HepG2 (cell line): ENCODE results near the gene CNTROB. TPM values are rescaled to one million over a fixed set of nuclear protein-coding genes. Genes with fewer than 3 reads are reported as not detected.

Experiments
- ATAC-seq: fragments of 200-7000 bp; cut with Tn5 transposase; 3 replicates; pipeline ENCODE4 v1.9.1; 2020; ENCODE audit warnings: mild to moderate bottlenecking, moderate library complexity
- BruUV-seq: library from RNA; stranded (reverse); fragments of 400-500 nt; replicated peaks from 2 replicates; lab custom pipeline; 2021; lab: Mats Ljungman, UMichigan
- CTCF ChIA-PET: fragments of 300-600 bp; formaldehyde crosslinking; extraction: SDS; loops from one replicate; lab custom pipeline; 2021; ENCODE audit warnings: low total read pairs, inconsistent platforms, low intra/inter-chr PET ratio; lab: Yijun Ruan, JAX
- POLR2A ChIA-PET: fragments of 350-600 bp; sonication (Branson Sonifier 250); formaldehyde crosslinking; loops from one replicate; lab custom pipeline; 2020; ENCODE audit warnings: antibody characterized with exemption, inconsistent platforms; lab: Yijun Ruan, JAX
- DNase-seq: peaks from one replicate; pipeline ENCODE4 v3.0.0-alpha.2; 2015; ENCODE audit warnings: low spot score
- FAIRE-seq: peaks from 3 replicates; lab custom pipeline; 2011; peaks lifted over from hg19 to GRCh38; lab: Jason Lieb, UNC
- H2AFZ ChIP-seq: one replicate; pipeline ENCODE4 v1.6.1; 2011; ENCODE audit warnings: low read length, inconsistent platforms
- H3K27ac ChIP-seq: fragments of 300-600 bp; 3 replicates; pipeline ENCODE4 v1.8.0; 2011; ENCODE audit warnings: mixed run types, mild to moderate bottlenecking, mixed read lengths, low read length, inconsistent platforms; ENCODE audit not compliant: insufficient read depth; ENCODE audit errors: extremely low read length
- H3K27me3 ChIP-seq, 2 experiments: fragments of 200-600 bp in 1 of 2; 2 replicates in 1 of 2; 3 replicates in 1 of 2; pipeline versions ENCODE4 v1.6.0 to v1.8.0; 2011; ENCODE audit warnings: low read length in 2 of 2, mild to moderate bottlenecking in 2 of 2, moderate library complexity in 2 of 2, inconsistent platforms in 1 of 2; ENCODE audit not compliant: insufficient read depth in 2 of 2, control insufficient read depth in 1 of 2
- H3K36me3 ChIP-seq, 2 experiments: fragments of 200-600 bp in 1 of 2; replicated peaks in 1 of 2; 2 replicates in 1 of 2; 3 replicates in 1 of 2; pipeline versions ENCODE4 v1.5.1 to v1.8.0; 2011; ENCODE audit warnings: low read length in 2 of 2, inconsistent platforms in 1 of 2; ENCODE audit not compliant: insufficient read depth in 2 of 2, control insufficient read depth in 1 of 2
- H3K4me1 ChIP-seq: 2 replicates; pipeline ENCODE4 v1.5.1; 2012; ENCODE audit warnings: low read length, inconsistent platforms; ENCODE audit not compliant: insufficient read depth
- H3K4me2 ChIP-seq: 2 replicates; pipeline ENCODE4 v1.6.0; 2011; ENCODE audit warnings: low read depth, low read length, inconsistent platforms
- H3K4me3 ChIP-seq, 3 experiments: fragments of 200-600 bp in 1 of 3; sonication (generic), shearing (Covaris generic) in 1 of 3; replicated peaks in 1 of 3; 2 replicates each; pipeline ENCODE4 v1.5.1; 2011 to 2016; ENCODE audit warnings: low read length in 3 of 3, inconsistent platforms in 2 of 3, low read depth in 2 of 3, mild to moderate bottlenecking in 2 of 3, control low read depth in 1 of 3, mixed read lengths in 1 of 3; ENCODE audit not compliant: insufficient read depth in 1 of 3
- H3K79me2 ChIP-seq: one replicate; pipeline ENCODE4 v1.6.1; 2011; ENCODE audit warnings: low read length, inconsistent platforms; ENCODE audit not compliant: insufficient read depth
- H3K9ac ChIP-seq: 2 replicates; pipeline ENCODE4 v1.6.0; 2011; ENCODE audit warnings: mild to moderate bottlenecking, low read depth, low read length, inconsistent platforms; ENCODE audit not compliant: insufficient read depth
- H3K9me3 ChIP-seq: 2 replicates; pipeline ENCODE4 v1.5.1; 2012; ENCODE audit warnings: mild to moderate bottlenecking, low read length
- H4K20me1 ChIP-seq: 2 replicates; pipeline ENCODE4 v1.6.0; 2011; ENCODE audit warnings: inconsistent platforms, mild to moderate bottlenecking, low read length, moderate library complexity; ENCODE audit not compliant: insufficient read depth
- ELF1 ChIP-seq: sonication (generic); formaldehyde crosslinking; IDR thresholded peaks from 2 replicates; pipeline ENCODE4 v1.4.0; 2020; ENCODE audit warnings: missing genetic modification reagents
- KMT2A ChIP-seq: sonication (generic); formaldehyde crosslinking; IDR thresholded peaks from 2 replicates; pipeline ENCODE4 v1.4.0; 2020; ENCODE audit warnings: missing genetic modification reagents
- MAFG ChIP-seq: sonication (generic); formaldehyde crosslinking; IDR thresholded peaks from 2 replicates; pipeline ENCODE4 v1.5.1; 2020; ENCODE audit warnings: mild to moderate bottlenecking, missing genetic modification reagents
- MTF1 ChIP-seq: sonication (generic); formaldehyde crosslinking; IDR thresholded peaks from 2 replicates; pipeline ENCODE4 v1.5.0; 2020; ENCODE audit warnings: missing genetic modification reagents
- MYNN ChIP-seq: sonication (generic); formaldehyde crosslinking; IDR thresholded peaks from 2 replicates; pipeline ENCODE4 v1.4.0; 2020; ENCODE audit warnings: mild to moderate bottlenecking, low read depth, missing genetic modification reagents
- PCBP2 ChIP-seq: fragments of 200-400 bp; formaldehyde crosslinking; optimal IDR thresholded peaks from 2 replicates; pipeline ENCODE3; 2018; ENCODE audit warnings: low read length, low read depth; ENCODE audit not compliant: poor library complexity, severe bottlenecking
- ZNF3 ChIP-seq: IDR thresholded peaks from 2 replicates; pipeline ENCODE4 v1.7.0; 2017; ENCODE audit warnings: inconsistent platforms
- ZNF572 ChIP-seq: sonication (generic); formaldehyde crosslinking; IDR thresholded peaks from 2 replicates; pipeline ENCODE4 v1.5.1; 2020; ENCODE audit warnings: mild to moderate bottlenecking, missing genetic modification reagents
- ZNF737 ChIP-seq: sonication (generic); formaldehyde crosslinking; IDR thresholded peaks from 2 replicates; pipeline ENCODE4 v1.5.0; 2020; ENCODE audit warnings: missing genetic modification reagents, mild to moderate bottlenecking, borderline replicate concordance
- WGBS: methylation state at CpG from one replicate; pipeline ENCODE4 v1.1.6; 2017; ENCODE audit warnings: low lambda C conversion rate; 5-methylcytosine and 5-hydroxymethylcytosine counted together
- in situ Hi-C: cut with HindIII; loops from 2 replicates; pipeline ENCODE4 v1.10.0; 2017; ENCODE audit warnings: low pct_unique_long_range_greater_than_20kb; ENCODE audit not compliant: extremely low pct_ligation_motif_present
- intact Hi-C: fragments of 100-400 bp; cut with micrococcal nuclease; formaldehyde crosslinking; loops from one replicate; pipeline ENCODE4 v1.10.0; 2022; ENCODE audit not compliant: unreplicated experiment
- polyA plus RNA-seq, 8 experiments: library from polyadenylated mRNA; depleted of rRNA in 3 of 8; stranded (reverse) in 7 of 8; unstranded in 1 of 8; fragments of >200 nt; fragmentation: Illumina TruSeq in 4 of 8; extraction: Trizol in 4 of 8; gene quantifications; 2 replicates each; pipeline versions ENCODE4 v1.2.1 to v1.2.3, GENCODE V29; 2011 to 2016; ENCODE audit warnings: low read depth in 4 of 8, missing spikeins in 1 of 8, mixed read lengths in 1 of 8; ENCODE audit not compliant: insufficient read depth in 1 of 8
- total RNA-seq, 5 experiments: library from RNA; depleted of rRNA; stranded (reverse); fragments of >200 nt; fragmentation: Illumina TruSeq; extraction: Trizol; gene quantifications; 2 replicates each; pipeline ENCODE4 v1.2.3, GENCODE V29; 2016; ENCODE audit warnings: low read depth in 1 of 5
- TF ChIP-seq, protein P1 (sequence below): sonication (generic); formaldehyde crosslinking; IDR thresholded peaks from 2 replicates; pipeline ENCODE4 v1.4.0; 2020; ENCODE audit warnings: mild to moderate bottlenecking, missing genetic modification reagents

Gene CNTROB
- total and polyA plus RNA-seq, 2 of the 13 experiments (the other 11 are each of a cell fraction or from before 2014, with no cell fraction given) = 21.2 to 24.1 TPM

DNA sequence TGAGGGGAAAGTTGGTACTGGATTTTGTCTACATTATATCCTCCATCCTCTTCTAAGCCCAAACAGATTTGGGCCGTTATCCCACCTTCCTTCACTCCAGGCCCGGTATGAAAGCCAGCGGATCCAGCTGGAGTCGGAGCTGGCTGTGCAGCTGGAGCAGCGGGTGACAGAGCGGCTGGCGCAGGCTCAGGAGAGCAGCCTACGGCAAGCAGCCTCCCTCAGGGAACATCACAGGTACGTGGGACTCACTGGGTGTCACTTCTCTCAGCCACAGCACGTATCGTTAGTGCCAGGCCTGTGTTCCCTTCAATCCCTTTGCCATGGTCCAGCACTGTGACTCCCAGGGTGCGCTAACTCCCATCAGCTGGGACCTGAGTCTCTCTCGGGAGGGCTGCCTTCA is 11.3 kb downstream of the CNTROB start:
- Histone ChIP-seq H3K9me3 (no peaks in the 10 kb centered on the region), H3K4me3 (no peak overlapping the region), H3K79me2 (no peaks in the 10 kb centered on the region)
- POLR2A ChIA-PET = interaction anchor here (1.7 kb wide), 1 partner anchor 11 kb away, joined by 5 read pairs; the partner anchor contains the start of genes CNTROB and TRAPPC1
- TF ChIP-seq ELF1 (CRISPR knock-in tag) = no peak
- TF ChIP-seq, all 625 proteins: peak for 0
- in situ Hi-C loops (no loop called here), intact Hi-C loops (no loop called here)
- Histone ChIP-seq H3K27me3 (no peaks in the 10 kb centered on the region), H3K4me1 (no peaks in the 10 kb centered on the region), H3K27ac (no peak overlapping the region), H2AFZ (no peak overlapping the region), H3K4me2 (no peak overlapping the region), H3K36me3 (peaks cover 22 to 65% of the 10 kb centered on the region in 2 experiments), H4K20me1 (no peaks in the 10 kb centered on the region), H3K9ac (no peak overlapping the region)
- DNase-seq (no peak), ATAC-seq (no peak), FAIRE-seq (no peak)
- no TSS peak for BruUV-seq
- CTCF ChIA-PET = no interaction called here
- WGBS = 96% methylated on average over 13 of the region's 13 CpGs

DNA sequence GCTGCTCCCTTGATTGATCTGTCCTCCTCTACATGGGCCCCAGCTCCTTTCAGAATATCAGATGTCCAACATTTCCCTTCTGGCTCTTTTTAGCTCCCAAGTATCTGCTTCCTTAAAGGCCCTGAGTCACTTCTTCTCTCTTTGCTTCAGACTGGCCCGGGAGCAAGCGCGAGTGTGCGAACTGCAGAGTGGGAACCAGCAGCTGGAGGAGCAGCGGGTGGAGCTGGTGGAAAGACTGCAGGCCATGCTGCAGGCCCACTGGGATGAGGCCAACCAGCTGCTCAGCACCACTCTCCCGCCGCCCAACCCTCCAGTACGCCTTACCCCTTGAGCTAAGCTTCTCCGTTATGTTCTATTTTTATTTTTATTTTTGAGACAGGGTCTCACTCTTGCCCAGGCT is 12.3 kb downstream of the CNTROB start:
- Histone ChIP-seq H3K9ac (no peak overlapping the region), H4K20me1 (no peaks in the 10 kb centered on the region), H3K79me2 (no peaks in the 10 kb centered on the region), H3K4me2 (no peak overlapping the region), H3K27me3 (no peaks in the 10 kb centered on the region), H3K4me1 (no peaks in the 10 kb centered on the region), H3K4me3 (no peak overlapping the region), H3K27ac (no peak overlapping the region), H3K36me3 (peaks cover 22 to 69% of the 10 kb centered on the region in 2 experiments), H3K9me3 (no peaks in the 10 kb centered on the region), H2AFZ (no peak overlapping the region)
- intact Hi-C loops (no loop called here), in situ Hi-C loops (no loop called here)
- DNase-seq = no peak
- CTCF ChIA-PET = no interaction called here
- 98% methylated on average over 8 of the region's 9 CpGs for WGBS
- no TSS peak for BruUV-seq
- no peak for FAIRE-seq
- TF ChIP-seq MTF1 (CRISPR knock-in tag) = no peak
- no peak for TF ChIP-seq ZNF3 (CRISPR knock-in tag)
- TF ChIP-seq, protein P1, sequence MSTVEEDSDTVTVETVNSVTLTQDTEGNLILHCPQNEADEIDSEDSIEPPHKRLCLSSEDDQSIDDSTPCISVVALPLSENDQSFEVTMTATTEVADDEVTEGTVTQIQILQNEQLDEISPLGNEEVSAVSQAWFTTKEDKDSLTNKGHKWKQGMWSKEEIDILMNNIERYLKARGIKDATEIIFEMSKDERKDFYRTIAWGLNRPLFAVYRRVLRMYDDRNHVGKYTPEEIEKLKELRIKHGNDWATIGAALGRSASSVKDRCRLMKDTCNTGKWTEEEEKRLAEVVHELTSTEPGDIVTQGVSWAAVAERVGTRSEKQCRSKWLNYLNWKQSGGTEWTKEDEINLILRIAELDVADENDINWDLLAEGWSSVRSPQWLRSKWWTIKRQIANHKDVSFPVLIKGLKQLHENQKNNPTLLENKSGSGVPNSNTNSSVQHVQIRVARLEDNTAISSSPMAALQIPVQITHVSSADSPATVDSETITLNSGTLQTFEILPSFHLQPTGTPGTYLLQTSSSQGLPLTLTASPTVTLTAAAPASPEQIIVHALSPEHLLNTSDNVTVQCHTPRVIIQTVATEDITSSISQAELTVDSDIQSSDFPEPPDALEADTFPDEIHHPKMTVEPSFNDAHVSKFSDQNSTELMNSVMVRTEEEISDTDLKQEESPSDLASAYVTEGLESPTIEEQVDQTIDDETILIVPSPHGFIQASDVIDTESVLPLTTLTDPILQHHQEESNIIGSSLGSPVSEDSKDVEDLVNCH (CRISPR knock-in tag) = no peak
- TF ChIP-seq MYNN (CRISPR knock-in tag) = no peak
- no peak for TF ChIP-seq ZNF572 (CRISPR knock-in tag)
- no peak for TF ChIP-seq KMT2A (CRISPR knock-in tag)
- no peak for TF ChIP-seq ZNF737 (CRISPR knock-in tag)
- no peak for TF ChIP-seq MAFG (CRISPR knock-in tag)
- no peak for TF ChIP-seq PCBP2
- no peak for ATAC-seq
- POLR2A ChIA-PET = interaction anchor here (1.7 kb wide), 1 partner anchor 12 kb away, joined by 5 read pairs; the partner anchor contains the start of genes CNTROB and TRAPPC1
